Endometrium (tissue), 2 donors: ENCODE measurements around the gene CTBP2.

ENCODE experiments used
- FAIRE-seq: peaks from 2 replicates; lab custom pipeline; 2012; peaks lifted over from hg19 to GRCh38; lab: Jason Lieb, UNC
- donor health status: control.
- donor health status: control.

Gene CTBP2

GRCh38 chr10:125144693-125145623, 15.4 kb downstream of the CTBP2 start:
- FAIRE-seq = no peak

- FAIRE-seq = no peak
Observed at GRCh38 chr10:125144206-125144605, 16.2 kb downstream of the CTBP2 start.

GRCh38 chr10:125142946-125143345, 17.4 kb downstream of the CTBP2 start:
- FAIRE-seq = no peak

- no peak for FAIRE-seq
Observed at GRCh38 chr10:125141860-125142484, 18.4 kb downstream of the CTBP2 start.

GRCh38 chr10:125141150-125141859, 19.1 kb downstream of the CTBP2 start:
- no peak for FAIRE-seq

GRCh38 chr10:125140151-125140550, 20.2 kb downstream of the CTBP2 start:
- no peak for FAIRE-seq

GRCh38 chr10:125137601-125138438, 22.5 kb downstream of the CTBP2 start:
- FAIRE-seq = no peak

- FAIRE-seq = no peak
Observed at GRCh38 chr10:125136087-125136486, 24.3 kb downstream of the CTBP2 start.

GRCh38 chr10:125135771-125136035, 24.7 kb downstream of the CTBP2 start:
- FAIRE-seq = no peak

GRCh38 chr10:125134916-125135770, 25.2 kb downstream of the CTBP2 start:
- FAIRE-seq = no peak

GRCh38 chr10:125134483-125134848, 25.9 kb downstream of the CTBP2 start:
- FAIRE-seq = no peak

GRCh38 chr10:125133696-125134482, 26.5 kb downstream of the CTBP2 start:
- FAIRE-seq = no peak

GRCh38 chr10:125132344-125132743, 28.0 kb downstream of the CTBP2 start:
- FAIRE-seq = no peak

GRCh38 chr10:125130916-125131315, 29.4 kb downstream of the CTBP2 start:
- no peak for FAIRE-seq

- no peak for FAIRE-seq
Observed at GRCh38 chr10:125130260-125130659, 30.1 kb downstream of the CTBP2 start.

- FAIRE-seq = no peak
Observed at GRCh38 chr10:125129076-125129458, 31.3 kb downstream of the CTBP2 start.

GRCh38 chr10:125128397-125129075, 31.8 kb downstream of the CTBP2 start:
- no peak for FAIRE-seq

GRCh38 chr10:125127986-125128385, 32.4 kb downstream of the CTBP2 start:
- FAIRE-seq = no peak

GRCh38 chr10:125127110-125127509, 33.3 kb downstream of the CTBP2 start:
- no peak for FAIRE-seq
